Liver (tissue), 9 donors: Measurements from ENCODE around the gene DDX56. TPM values are rescaled to one million over a fixed set of nuclear protein-coding genes. Genes with fewer than 3 reads are reported as not detected.

Source experiments
- DNase-seq: peaks from one replicate; pipeline ENCODE4 v3.0.0-alpha.2; 2017; ENCODE audit warnings: low spot score
- H3K27ac ChIP-seq, 2 donors: one replicate each; pipeline ENCODE4 v1.7.0; 2013; ENCODE audit warnings: inconsistent platforms in 2 of 2, low read length in 2 of 2, control low read depth in 1 of 2, low read depth in 1 of 2, mild to moderate bottlenecking in 1 of 2
- H3K27me3 ChIP-seq, 4 donors: one replicate each; pipeline versions ENCODE4 v1.6.1 to v1.7.0; 2013; ENCODE audit warnings: low read length in 3 of 4, inconsistent platforms in 1 of 4, mild to moderate bottlenecking in 1 of 4, moderate library complexity in 1 of 4; ENCODE audit not compliant: control insufficient read depth in 4 of 4, insufficient read depth in 4 of 4
- H3K36me3 ChIP-seq, 4 donors: one replicate each; pipeline versions ENCODE4 v1.6.1 to v1.7.0; 2013; ENCODE audit warnings: low read length in 3 of 4, mild to moderate bottlenecking in 3 of 4, low read depth in 1 of 4, moderate library complexity in 1 of 4; ENCODE audit not compliant: control insufficient read depth in 4 of 4, insufficient read depth in 3 of 4
- H3K4me1 ChIP-seq, 4 donors: one replicate each; pipeline versions ENCODE4 v1.6.1 to v1.7.0; 2013; ENCODE audit warnings: low read length in 3 of 4, mild to moderate bottlenecking in 3 of 4, moderate library complexity in 1 of 4; ENCODE audit not compliant: control insufficient read depth in 4 of 4, insufficient read depth in 4 of 4
- H3K4me3 ChIP-seq, 3 donors: one replicate each; pipeline versions ENCODE4 v1.6.1 to v1.7.0; 2013; ENCODE audit warnings: low read length in 3 of 3, control low read depth in 1 of 3, low read depth in 1 of 3, mild to moderate bottlenecking in 1 of 3
- H3K9ac ChIP-seq, 2 donors: one replicate each; pipeline ENCODE4 v1.7.0; 2013; ENCODE audit warnings: low read length in 2 of 2, mild to moderate bottlenecking in 2 of 2, moderate library complexity in 2 of 2, control low read depth in 1 of 2, low read depth in 1 of 2
- H3K9me3 ChIP-seq, 4 donors: one replicate each; pipeline versions ENCODE4 v1.6.1 to v1.7.0; 2013; ENCODE audit warnings: low read length in 3 of 4; ENCODE audit not compliant: control insufficient read depth in 4 of 4
- CTCF ChIP-seq: fragments of 150-350 bp; IDR thresholded peaks from 2 replicates; pipeline ENCODE4 v1.5.1; 2017; ENCODE audit warnings: improper control_type of control experiment, low read depth, low read length; ENCODE audit not compliant: missing input control
- EGR1 ChIP-seq, 2 donors: IDR thresholded peaks; 2 replicates each; pipeline ENCODE4 v1.6.1; 2016 to 2018; ENCODE audit warnings: antibody characterized with exemption in 2 of 2, low read depth in 2 of 2
- FOXA1 ChIP-seq: IDR thresholded peaks from 2 replicates; pipeline ENCODE4 v1.6.1; 2016; ENCODE audit warnings: antibody characterized with exemption
- FOXA2 ChIP-seq: IDR thresholded peaks from 2 replicates; pipeline ENCODE4 v1.6.1; 2016; ENCODE audit warnings: antibody characterized with exemption
- GABPA ChIP-seq, 2 donors: IDR thresholded peaks in 1 of 2; conservative IDR thresholded peaks in 1 of 2; 2 replicates each; pipeline ENCODE4 v1.6.1; 2016; ENCODE audit warnings: antibody characterized with exemption in 2 of 2, mild to moderate bottlenecking in 1 of 2, moderate library complexity in 1 of 2
- HNF4A ChIP-seq, 2 donors: conservative IDR thresholded peaks; 2 replicates each; pipeline ENCODE4 v1.6.1; 2016; ENCODE audit warnings: antibody characterized with exemption in 2 of 2, mild to moderate bottlenecking in 2 of 2
- HNF4G ChIP-seq: IDR thresholded peaks from 2 replicates; pipeline ENCODE4 v1.6.1; 2016; ENCODE audit warnings: antibody characterized with exemption
- JUND ChIP-seq, 2 donors: IDR thresholded peaks; 2 replicates each; pipeline ENCODE4 v1.6.1; 2016; ENCODE audit warnings: antibody characterized with exemption in 2 of 2
- MAX ChIP-seq: IDR thresholded peaks from 2 replicates; pipeline ENCODE4 v1.6.1; 2016; ENCODE audit warnings: antibody characterized with exemption
- NR2F2 ChIP-seq: IDR thresholded peaks from 2 replicates; pipeline ENCODE4 v1.6.1; 2016; ENCODE audit warnings: antibody characterized with exemption
- RAD21 ChIP-seq, 2 donors: IDR thresholded peaks; 2 replicates each; pipeline ENCODE4 v1.6.1; 2016; ENCODE audit warnings: antibody characterized with exemption in 2 of 2, mild to moderate bottlenecking in 2 of 2
- RXRA ChIP-seq, 2 donors: IDR thresholded peaks; 2 replicates each; pipeline ENCODE4 v1.6.1; 2017 to 2018; ENCODE audit warnings: antibody characterized with exemption in 2 of 2, mild to moderate bottlenecking in 1 of 2
- SP1 ChIP-seq: IDR thresholded peaks from 2 replicates; pipeline ENCODE4 v1.6.1; 2018; ENCODE audit warnings: antibody characterized with exemption, mild to moderate bottlenecking
- TAF1 ChIP-seq: conservative IDR thresholded peaks from 2 replicates; pipeline ENCODE4 v1.6.1; 2016; ENCODE audit warnings: antibody characterized with exemption, mild to moderate bottlenecking
- YY1 ChIP-seq: IDR thresholded peaks from 2 replicates; pipeline ENCODE4 v1.6.1; 2016; ENCODE audit warnings: antibody characterized with exemption, mild to moderate bottlenecking
- WGBS: extraction: QIAGEN DNeasy Blood & Tissue Kit; methylation state at CpG from one replicate; pipeline ENCODE4 v1.1.7; 2013; 5-methylcytosine and 5-hydroxymethylcytosine counted together
- polyA plus RNA-seq, 2 donors: library from polyadenylated mRNA; stranded (reverse) in 1 of 2; unstranded in 1 of 2; fragments of 200-250 nt in 1 of 2; fragments of >200 nt in 1 of 2; fragmentation: Nextera tagmentation in 1 of 2; extraction: Ambion mirVana in 1 of 2; gene quantifications; one replicate each; pipeline versions ENCODE4 v1.2.1 to v1.2.3, GENCODE V29; 2013 to 2015
- total RNA-seq, 2 donors: library from RNA; depleted of rRNA; stranded (reverse); fragments of >200 nt; gene quantifications; one replicate each; pipeline ENCODE4 v1.2.3, GENCODE V29; 2014
- TF ChIP-seq, protein P1 (sequence below): IDR thresholded peaks from 2 replicates; pipeline ENCODE4 v1.6.1; 2016; ENCODE audit warnings: antibody characterized with exemption
- TF ChIP-seq, protein P2 (sequence below): IDR thresholded peaks from 2 replicates; pipeline ENCODE4 v1.6.1; 2016; ENCODE audit warnings: antibody characterized with exemption, mild to moderate bottlenecking
- TF ChIP-seq, protein P3 (sequence below): IDR thresholded peaks from 2 replicates; pipeline ENCODE4 v1.6.1; 2016; ENCODE audit warnings: antibody characterized with exemption
- donor health status: healthy.
- donor health status: healthy.
- donor health status: healthy.
- donor health status: healthy.
- donor health status: healthy.

The DDX56 gene
- total and polyA plus RNA-seq, 4 donors = 24.3 to 42.1 (median 31.9) TPM

- Histone ChIP-seq H3K36me3 (peaks cover 0 to 28% (median 19%) of the 10 kb centered on the region in 4 donors), H3K9me3 (no peaks in the 10 kb centered on the region), H3K4me3 (no peak overlapping the region), H3K4me1 (peaks cover 5 to 53% (median 27%) of the 10 kb centered on the region in 4 donors), H3K27me3 (no peaks in the 10 kb centered on the region), H3K9ac (no peak overlapping the region), H3K27ac (no peak overlapping the region)
- WGBS = 89% methylated on average over 10 of the region's 10 CpGs
- TF ChIP-seq, protein P1, sequence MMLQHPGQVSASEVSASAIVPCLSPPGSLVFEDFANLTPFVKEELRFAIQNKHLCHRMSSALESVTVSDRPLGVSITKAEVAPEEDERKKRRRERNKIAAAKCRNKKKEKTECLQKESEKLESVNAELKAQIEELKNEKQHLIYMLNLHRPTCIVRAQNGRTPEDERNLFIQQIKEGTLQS = no peak
- TF ChIP-seq, protein P2, sequence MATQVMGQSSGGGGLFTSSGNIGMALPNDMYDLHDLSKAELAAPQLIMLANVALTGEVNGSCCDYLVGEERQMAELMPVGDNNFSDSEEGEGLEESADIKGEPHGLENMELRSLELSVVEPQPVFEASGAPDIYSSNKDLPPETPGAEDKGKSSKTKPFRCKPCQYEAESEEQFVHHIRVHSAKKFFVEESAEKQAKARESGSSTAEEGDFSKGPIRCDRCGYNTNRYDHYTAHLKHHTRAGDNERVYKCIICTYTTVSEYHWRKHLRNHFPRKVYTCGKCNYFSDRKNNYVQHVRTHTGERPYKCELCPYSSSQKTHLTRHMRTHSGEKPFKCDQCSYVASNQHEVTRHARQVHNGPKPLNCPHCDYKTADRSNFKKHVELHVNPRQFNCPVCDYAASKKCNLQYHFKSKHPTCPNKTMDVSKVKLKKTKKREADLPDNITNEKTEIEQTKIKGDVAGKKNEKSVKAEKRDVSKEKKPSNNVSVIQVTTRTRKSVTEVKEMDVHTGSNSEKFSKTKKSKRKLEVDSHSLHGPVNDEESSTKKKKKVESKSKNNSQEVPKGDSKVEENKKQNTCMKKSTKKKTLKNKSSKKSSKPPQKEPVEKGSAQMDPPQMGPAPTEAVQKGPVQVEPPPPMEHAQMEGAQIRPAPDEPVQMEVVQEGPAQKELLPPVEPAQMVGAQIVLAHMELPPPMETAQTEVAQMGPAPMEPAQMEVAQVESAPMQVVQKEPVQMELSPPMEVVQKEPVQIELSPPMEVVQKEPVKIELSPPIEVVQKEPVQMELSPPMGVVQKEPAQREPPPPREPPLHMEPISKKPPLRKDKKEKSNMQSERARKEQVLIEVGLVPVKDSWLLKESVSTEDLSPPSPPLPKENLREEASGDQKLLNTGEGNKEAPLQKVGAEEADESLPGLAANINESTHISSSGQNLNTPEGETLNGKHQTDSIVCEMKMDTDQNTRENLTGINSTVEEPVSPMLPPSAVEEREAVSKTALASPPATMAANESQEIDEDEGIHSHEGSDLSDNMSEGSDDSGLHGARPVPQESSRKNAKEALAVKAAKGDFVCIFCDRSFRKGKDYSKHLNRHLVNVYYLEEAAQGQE = no peak
- no peak for TF ChIP-seq NR2F2
- TF ChIP-seq RXRA (IDR thresholded peaks at IDR 0.05) = no peak
- no peak for TF ChIP-seq FOXA2
- no peak for TF ChIP-seq HNF4A (conservative IDR thresholded peaks at IDR 0.05)
- TF ChIP-seq TAF1 = no peak
- no peak for TF ChIP-seq FOXA1
- no peak for TF ChIP-seq SP1
- no peak for TF ChIP-seq MAX
- no peak for TF ChIP-seq YY1
- no peak for TF ChIP-seq EGR1 (IDR thresholded peaks at IDR 0.05; ENCODE audit: low read depth in 2 of 2)
- TF ChIP-seq, protein P3, sequence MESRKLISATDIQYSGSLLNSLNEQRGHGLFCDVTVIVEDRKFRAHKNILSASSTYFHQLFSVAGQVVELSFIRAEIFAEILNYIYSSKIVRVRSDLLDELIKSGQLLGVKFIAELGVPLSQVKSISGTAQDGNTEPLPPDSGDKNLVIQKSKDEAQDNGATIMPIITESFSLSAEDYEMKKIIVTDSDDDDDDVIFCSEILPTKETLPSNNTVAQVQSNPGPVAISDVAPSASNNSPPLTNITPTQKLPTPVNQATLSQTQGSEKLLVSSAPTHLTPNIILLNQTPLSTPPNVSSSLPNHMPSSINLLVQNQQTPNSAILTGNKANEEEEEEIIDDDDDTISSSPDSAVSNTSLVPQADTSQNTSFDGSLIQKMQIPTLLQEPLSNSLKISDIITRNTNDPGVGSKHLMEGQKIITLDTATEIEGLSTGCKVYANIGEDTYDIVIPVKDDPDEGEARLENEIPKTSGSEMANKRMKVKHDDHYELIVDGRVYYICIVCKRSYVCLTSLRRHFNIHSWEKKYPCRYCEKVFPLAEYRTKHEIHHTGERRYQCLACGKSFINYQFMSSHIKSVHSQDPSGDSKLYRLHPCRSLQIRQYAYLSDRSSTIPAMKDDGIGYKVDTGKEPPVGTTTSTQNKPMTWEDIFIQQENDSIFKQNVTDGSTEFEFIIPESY = no peak
- TF ChIP-seq GABPA (IDR thresholded peaks at IDR 0.05 in 1 of 2, conservative IDR thresholded peaks at IDR 0.05 in 1 of 2) = no peak
- TF ChIP-seq JUND (IDR thresholded peaks at IDR 0.05) = no peak
- TF ChIP-seq CTCF = no peak
- TF ChIP-seq RAD21 (IDR thresholded peaks at IDR 0.05) = no peak
- TF ChIP-seq HNF4G = no peak
- DNase-seq = no peak
Measured at GRCh38 chr7:44536090-44536489, 37.6 kb downstream of the DDX56 start.
